Stimulated activated CD8-positive, alpha-beta memory T cell treated with anti-CD3 and anti-CD28 coated beads, Interleukin-15, amount 100 ng/mL, for 48 hours (primary cell): ENCODE results near the gene RPS24.
A peak's percentile ranks its signal among the peaks of the same experiment; 100 is the strongest.
"Not testable (repeated sequence)": the region's sequence is repeated elsewhere in the genome, so short reads cannot be mapped to it uniquely, and the experiment has no call there.

Experiments
- DNase-seq, 2 donors: peaks; one replicate each; pipeline ENCODE4 v3.0.0-alpha.2; 2020; ENCODE audit warnings: low read depth in 2 of 2

The RPS24 gene

GRCh38 chr10:78033637-78034470 is at the start of gene RPS24:
RPS24 (plus strand) TSS chr10:78033863; CDS start chr10:78033902, 39 bp downstream.
- peak; percentile 88 to 92 for DNase-seq

DNA sequence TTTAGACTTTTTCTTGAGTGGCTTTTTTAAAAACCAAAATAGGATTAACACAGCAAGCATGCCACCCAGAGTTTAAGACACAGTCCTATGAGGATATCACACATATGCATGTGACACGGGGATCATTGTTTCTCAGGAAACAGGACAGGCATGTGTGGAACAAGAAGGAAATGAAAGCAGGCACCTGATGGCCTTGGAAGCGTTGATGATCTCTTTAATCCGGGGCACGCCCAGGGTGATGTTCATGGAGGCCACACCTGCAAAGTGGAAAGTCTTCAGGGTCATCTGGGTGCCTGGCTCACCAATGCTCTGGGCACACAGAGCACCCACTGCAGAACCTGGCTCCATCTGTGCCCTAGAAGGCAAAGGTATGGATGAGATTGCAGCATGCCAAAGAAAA is 48.7 kb upstream of the RPS24 start:
- no peak for DNase-seq

DNA sequence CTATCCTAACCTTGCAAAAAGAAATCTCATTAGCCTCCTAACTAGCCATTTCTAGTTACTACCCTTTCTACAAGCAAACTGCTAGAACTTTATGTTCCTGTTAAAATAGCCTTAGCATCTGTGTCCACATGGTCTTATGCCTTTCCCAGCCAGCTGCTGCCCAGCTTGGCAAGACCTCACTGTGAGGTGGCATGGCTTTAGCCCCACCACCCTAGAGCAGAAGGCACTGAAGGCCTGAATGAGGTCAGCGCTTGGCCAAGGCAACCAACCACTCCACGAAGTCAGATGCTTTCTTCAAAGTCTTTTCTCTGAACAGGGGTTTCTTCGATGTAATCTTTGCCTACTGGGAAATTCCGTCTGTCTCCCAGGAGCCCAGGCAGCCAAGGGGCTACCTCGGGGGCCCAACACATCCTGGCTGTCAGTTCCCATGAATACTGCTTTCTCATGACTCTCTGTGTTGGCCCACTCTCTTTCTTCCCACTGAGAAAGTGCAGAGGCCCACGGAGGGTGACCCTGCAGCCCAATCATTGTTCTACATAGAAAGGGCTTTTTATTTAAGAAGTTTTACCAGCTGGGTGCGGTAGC is 45.9 kb upstream of the RPS24 start:
- DNase-seq = no peak

DNA sequence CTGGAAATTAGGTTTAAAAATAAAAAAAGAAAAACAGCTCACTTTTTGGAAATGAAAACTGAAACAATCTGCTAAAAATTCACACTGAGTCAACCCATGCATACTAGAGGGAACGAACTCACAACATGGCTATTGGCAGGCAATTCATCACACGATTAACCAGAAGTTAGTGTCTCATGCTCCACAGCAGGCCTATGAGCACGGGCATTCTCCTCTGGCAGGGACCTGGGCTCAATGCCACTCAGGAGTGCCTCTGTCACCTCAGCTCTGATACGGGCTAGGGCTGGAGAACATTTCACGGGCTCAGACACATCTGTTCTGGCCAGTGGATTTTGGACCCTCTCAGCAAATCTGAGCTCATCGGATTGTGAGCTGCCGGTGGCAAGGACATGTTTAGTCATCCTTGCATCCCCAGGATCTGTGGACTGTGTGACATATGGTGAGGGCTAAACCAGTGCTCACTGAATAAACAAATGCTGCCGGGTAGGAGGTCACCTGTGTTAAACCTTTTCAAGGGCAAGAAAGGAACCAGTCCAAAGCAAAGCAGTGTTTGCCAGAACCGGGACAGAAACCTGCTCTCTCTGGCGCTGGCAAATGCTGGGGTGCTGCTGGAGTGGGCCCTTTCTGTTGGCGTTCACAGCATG is 44.5 kb upstream of the RPS24 start:
- no peak for DNase-seq

DNA sequence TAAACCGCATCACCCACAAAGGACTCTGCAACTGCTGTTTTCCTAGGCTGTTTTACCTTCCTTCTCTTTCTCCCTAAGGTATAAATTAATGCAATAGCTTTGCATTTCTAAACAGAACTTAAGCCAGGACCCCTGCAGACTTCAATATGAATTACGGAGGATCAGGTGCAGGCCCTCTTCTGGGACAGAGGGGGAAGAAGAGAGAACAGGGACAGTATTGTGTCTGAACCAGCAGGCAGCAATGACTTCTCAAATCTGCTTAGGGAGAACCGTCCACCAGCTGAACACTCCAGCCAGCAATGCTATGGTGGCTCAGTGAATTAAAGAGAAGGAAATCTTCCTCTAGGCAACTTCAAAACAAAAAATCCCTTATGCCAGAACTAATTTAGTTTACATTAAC is 40.0 kb upstream of the RPS24 start:
- no peak for DNase-seq

DNA sequence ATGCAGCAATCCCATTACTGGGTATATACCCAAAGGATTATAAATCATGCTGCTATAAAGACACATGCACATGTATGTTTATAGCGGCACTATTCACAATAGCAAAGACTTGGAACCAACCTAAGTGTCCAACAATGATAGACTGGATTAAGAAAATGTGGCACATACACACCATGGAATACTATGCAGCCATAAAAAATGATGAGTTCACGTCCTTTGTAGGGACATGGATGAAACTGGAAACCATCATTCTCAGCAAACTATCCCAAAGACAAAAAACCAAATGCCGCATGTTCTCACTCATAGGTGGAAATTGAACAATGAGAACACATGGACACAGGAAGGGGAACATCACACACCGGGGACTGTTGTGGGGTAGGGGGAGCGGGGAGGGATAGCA is 34.9 kb upstream of the RPS24 start:
- not testable (repeated sequence) for DNase-seq

- no peak for DNase-seq
These were observed 33.5 kb upstream of the RPS24 start for GRCh38 chr10:78000206-78000605.

- DNase-seq = no peak
These were observed 32.6 kb upstream of the RPS24 start for GRCh38 chr10:78000956-78001472.

DNA sequence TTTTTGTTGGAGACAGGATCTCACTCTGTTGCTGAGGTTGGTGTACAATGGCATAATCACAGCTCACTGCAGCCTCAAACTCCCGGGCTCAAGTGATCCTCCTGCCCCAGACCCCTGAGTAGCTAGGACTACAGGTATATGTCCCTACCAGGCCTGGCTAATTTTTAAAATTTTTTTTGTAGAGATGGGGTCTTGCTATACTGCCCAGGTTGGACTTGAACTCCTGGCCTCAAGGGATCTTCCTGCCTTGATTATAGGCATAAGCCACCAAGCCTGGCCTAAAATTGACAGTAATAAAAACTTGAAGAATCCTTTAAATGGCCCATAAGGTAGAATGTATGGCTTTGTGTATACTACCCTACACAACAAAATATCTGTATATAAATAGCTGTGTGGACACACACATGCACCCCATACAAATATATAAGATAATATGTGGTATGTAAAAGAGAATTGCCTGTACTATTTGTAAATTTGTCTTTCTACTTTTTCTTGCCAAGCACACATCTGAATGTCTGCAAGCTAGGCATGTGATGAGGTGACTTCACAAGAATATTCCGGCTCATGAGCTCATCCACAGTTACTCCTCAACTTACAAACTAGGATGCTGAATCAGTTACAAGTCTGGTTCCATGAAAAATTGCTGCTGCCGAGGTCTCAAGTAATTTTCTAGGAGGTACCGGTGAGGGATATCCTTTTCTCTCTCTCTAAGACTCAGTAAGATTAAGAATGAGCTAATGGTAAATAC is 30.9 kb upstream of the RPS24 start:
- no peak for DNase-seq

DNA sequence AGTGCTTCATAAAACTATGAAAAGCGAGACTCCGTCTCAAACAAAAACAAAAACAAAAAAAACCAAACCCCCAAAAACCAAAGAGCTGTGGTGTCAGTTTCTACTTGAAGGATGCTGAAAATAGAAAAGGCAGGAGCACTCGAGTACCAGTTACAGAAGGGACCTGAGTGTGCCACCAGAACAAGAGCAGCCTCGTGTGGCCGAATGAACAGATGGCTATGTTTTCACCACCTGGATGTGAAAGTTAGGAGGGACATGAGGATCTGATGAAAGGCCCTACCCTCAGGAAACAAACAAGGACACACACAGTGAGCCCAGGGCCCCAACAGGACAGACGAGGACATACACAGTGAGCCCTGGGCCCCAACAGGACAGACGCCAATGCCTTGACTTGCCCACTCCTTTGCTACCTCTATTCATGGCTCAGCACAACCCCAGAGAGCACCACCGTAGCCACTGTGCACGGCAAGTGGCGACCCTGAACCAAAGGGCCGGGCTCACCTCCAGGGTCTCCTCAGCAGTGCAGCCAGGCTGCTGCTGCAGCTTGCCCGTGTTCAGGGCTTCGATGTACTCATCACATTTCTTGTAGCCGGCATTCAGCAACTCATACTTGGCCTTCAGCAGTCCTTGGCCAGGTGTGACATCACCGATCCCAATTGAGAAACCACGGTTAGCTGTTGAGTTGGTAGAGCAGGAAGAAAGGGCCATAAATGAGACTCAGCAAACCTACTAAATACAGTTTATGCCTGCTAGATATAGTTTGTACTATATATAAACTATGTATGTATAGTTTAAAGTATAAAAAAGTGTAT is 29.2 kb upstream of the RPS24 start:
- no peak for DNase-seq

DNA sequence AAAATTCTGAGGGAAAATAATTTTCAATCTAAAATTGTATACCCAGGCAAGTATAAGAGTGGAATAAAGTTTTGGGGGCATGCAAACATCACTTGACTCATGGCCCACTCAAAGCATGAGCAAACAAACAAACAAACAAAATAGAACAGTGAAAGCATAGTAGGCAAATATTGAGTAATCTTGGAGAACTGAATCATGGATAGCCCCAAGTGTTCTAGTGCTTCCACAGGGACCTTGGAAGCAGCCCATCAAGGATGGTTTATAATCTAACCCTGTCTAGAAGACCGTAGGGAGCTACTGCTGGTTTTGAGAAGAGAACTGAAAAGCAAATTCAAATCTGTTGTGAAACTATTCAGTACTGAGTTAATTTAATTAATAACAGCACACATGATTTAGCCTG is 26.5 kb upstream of the RPS24 start:
- no peak for DNase-seq

- no peak for DNase-seq
These were observed 24.0 kb upstream of the RPS24 start for GRCh38 chr10:78009662-78010061.

GRCh38 chr10:78010278-78010677 is 23.4 kb upstream of the RPS24 start:
- DNase-seq = no peak

DNA sequence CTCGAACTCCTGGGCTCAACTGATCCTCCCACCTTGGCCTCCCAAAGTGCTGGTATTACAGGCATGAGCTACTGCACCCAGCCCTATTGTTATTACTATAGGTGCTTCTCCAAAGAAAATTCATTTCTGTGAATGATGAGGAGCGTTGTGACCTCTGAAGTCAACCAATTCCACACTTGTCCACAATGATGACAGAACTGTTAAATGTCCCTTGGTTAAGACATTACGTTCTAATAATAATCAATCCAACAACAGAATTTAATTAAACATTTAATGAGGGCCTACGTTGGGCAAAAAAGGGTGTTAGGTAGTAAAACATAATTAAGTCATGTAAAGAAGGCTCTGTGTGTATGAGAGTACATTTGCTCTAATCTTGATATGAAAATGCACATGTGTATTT is 22.6 kb upstream of the RPS24 start:
- DNase-seq = no peak

- DNase-seq = no peak
These were observed 20.1 kb upstream of the RPS24 start for GRCh38 chr10:78013564-78013963.

GRCh38 chr10:78015546-78015945 is 18.1 kb upstream of the RPS24 start:
- no peak for DNase-seq

DNA sequence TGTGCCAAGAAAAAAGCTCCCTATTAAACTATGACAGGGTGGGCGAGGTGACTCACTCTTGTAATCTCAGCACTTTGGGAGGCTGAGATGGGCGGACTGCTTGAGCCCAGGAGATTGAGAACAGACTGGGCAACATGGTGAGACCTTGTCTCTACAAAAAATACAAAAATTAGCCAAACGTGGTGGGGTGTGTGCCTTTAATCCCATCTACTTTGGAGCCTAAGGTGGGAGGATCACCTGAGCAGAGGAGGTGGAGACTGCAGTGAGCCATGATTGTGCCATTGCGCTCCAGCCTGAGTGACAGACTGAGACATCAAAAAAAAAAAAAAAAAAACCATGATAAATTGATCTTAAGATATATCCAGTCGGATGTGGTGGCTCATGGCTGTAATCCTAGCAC is 15.8 kb upstream of the RPS24 start:
- no peak for DNase-seq

GRCh38 chr10:78019264-78019663 is 14.4 kb upstream of the RPS24 start:
- no peak for DNase-seq

GRCh38 chr10:78021201-78021600 is 12.5 kb upstream of the RPS24 start:
- DNase-seq = no peak

DNA sequence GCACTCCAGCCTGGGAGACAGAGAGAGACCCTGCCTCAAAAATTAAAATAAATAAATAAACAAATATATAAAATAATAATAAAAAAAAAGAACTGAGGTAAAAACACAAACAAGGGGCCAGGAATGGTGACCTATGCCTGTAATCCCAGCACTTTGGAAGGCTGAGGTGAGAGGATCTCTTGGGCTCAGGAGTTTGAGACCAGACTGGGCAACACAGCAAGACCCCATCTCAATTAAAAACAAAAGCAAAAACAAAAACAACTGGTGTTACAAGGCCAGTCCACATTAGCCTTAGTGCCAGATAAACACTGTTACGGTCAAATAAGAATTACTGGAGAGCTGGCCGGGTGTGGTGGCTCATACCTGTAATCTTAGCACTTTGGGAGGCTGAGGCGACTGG is 9.9 kb upstream of the RPS24 start:
- DNase-seq = no peak

DNA sequence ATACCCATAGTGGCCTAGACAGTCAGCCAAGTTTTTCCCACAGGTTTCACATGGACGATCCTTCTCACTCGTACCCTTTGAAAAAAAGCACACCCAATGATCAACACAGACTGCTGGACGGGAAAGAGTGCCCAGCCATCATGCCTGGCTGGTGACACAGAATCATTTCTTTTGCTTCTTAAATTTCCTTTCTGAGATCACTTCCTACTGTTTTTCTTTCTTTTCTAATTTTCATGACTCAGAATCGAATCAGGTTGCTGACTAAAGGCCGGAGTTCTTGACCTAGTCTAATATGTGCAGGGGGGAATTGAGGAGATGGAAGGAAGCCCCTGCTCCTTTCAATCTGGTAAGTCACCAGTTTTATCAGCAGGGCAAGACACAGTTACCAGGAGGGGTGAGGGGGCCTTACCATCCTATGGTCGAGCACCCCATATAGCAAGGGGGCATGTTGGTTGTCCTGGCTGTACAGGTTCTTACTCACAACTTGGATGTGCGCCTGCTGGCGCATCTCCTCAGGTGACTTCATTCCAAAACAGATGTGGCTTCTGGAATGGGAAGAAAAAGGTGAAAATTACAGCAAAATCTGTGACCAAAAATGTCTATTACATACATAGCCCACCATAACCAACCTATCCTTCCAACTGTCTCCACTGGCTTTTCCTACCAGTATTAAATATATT is 7.8 kb upstream of the RPS24 start:
- DNase-seq = no peak
